ENCODE results near the gene EDDM3A.
"Not testable (repeated sequence)": the region's sequence is repeated elsewhere in the genome, so short reads cannot be mapped to it uniquely, and the experiment has no call there.

The EDDM3A gene, protein sequence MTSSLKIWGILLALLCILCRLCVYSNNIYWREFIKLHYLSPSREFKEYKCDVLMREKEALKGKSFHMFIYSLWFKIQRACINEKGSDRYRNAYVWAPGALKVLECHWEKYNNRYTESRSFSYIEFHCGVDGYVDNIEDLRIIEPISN

DNA sequence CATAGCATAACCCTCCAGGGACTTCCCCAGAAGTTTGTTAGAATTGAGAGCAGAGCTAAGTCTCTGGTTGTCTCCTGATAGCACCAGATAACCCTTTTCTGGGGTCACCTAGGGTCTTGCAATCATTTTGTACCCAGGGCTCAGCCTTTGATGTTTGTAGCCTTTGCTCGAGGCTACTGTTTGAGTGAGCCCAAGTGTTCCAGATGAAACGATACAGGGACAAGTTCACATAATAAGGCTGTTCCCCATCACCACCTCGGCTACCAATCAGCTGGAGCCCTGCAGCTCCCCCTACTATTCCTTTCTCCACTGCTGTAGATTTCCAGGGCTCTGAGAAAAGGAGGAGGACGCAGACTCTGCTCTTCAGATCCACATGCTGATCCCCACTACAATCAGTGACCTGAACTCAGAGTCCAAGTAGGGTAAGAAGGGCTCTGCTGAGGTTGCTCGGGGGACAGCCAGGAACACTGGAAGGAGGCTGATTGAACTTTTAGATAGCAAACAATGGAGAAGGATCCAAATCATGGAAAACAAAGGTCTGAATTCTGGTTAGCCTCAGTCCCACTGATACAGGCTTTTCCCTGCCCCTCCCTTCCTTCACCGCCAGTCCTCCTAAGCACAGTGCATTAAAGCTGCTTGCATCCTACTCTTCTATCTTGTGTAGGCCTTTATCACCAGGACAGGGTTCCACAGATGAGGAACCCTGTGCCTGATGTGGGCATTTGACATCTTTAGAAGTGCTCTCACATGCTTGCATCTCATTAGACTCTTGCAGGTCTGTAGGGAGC is at the start of gene EDDM3A:
EDDM3A (plus strand) TSS at position 317 of the 788 bp plus-strand sequence. CDS start 1,694 bp downstream, outside the sequence.
- DNase-seq = no peak

DNA sequence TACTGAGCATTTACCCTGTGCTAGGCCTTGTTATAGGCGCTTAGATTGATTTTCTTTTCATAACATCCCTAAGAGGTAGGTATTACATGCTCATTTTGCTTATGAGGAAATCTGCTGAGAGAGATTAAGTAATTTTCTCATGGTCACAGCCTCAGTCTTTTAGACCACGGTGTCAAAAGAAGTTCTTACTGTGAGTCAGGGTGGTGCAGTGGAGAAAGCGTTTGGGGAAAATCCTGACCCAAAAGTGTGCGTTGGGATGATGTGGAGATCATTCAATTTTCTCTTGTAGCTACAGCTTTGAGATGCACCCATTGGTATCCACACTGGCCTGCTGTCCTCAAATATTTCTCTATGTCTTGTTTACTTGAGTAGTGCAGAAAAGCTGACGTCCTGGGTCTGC is 48.9 kb upstream of the EDDM3A start:
- no peak for DNase-seq

DNA sequence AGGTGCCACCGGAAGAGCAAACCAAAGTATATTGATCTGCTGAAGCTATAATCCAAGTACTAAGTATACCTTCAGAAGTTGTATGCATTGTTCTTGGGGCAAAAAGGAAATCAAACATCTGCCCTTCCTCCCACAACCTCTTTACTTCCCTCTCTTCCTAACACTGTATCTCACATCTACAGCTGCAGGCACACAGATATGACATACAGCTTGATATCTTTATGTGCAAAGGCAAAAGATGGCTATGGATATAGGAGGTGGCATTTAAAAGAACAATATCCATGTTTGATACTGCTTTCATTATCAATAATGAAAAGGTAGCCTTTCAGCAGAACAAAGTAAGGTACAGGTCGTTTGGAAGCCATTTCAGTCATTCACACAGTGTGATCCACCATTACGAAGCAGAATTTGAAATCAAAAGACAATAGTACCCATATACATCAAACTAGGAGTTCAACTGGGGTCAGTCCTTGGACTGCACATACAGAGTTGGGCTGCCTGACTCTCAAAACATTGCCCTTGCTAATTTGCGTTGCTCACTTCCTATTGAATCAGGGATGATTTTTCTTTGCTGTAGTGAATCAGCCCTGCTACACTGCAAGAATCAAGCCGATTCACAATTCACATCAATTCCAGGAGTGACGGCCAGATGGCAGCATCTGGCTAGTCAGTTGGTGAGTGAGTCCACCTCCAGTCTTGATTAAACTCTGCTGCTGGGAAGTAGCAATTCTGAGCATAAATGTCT is 48.2 kb upstream of the EDDM3A start:
- DNase-seq = peak; percentile 34

DNA sequence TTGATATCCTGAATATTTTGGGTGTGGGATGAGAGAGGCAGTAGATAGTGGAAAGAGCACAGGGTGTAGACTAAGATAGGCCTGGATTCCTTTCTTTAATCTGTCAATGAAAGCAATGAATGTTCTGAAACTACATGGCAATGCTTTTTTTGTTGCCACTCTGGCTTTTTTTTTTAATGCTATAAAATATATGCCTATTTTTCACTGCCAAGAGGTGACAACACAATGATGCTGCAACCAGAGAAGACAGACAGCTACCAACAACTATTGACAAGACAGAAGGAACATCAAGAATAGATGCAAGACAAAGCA is 47.7 kb upstream of the EDDM3A start:
- no peak for DNase-seq

DNA sequence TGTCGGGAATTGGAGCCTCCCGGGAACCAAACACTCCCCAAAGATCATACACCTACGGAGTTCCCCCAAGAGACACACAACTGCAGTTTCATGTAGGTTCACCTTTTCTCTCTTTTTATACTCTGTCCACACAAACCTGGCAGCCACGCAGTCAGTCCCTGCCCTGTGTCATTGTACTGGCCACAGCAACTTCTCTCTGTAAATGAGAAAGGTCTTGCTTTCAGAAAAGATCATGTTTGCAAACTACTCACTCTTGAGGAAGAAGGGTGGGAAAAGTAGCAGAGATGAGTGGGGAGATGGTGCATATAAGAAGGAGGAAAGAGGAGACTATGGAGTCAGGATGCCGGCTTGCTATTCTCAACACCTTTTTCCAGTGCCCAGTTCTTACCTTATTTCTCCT is 46.8 kb upstream of the EDDM3A start:
- DNase-seq = no peak

DNA sequence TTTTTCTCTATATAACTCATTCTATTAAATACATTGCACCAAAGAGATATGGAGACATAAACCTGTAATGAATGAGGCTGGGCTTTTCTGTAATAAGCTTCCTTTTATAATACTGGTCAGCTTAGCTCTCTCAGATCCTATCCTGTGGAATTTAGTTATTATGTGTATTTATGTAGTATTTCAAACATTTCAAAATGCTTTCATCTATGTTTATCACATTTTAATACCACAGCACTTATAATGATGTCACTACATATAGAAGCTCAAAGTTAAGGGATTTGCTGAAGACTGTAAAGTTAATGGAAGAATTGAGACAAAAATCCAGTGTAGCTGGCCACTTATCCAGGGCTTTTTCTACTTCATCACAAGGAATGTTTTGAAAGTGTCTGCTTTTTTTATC is 45.8 kb upstream of the EDDM3A start:
- no peak for DNase-seq

DNA sequence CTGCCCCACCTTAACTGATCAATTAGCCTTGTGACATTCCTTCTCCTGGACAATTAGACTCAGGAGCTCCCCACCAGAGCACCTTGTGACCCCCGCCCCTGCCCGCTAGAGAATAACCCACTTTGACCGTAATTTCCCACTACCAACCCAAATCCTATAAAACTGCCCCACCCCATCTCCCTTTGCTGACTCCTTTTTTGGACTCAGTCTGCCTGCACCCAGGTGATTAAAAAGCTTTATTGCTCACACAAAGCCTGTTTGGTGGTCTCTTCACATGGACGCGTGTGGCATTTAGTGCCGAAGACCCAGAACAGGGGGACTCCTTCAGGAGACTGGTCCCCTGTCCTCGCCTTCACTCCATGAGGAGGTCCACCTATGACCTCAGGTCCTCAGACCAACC is 44.7 kb upstream of the EDDM3A start:
- DNase-seq = not testable (repeated sequence)

DNA sequence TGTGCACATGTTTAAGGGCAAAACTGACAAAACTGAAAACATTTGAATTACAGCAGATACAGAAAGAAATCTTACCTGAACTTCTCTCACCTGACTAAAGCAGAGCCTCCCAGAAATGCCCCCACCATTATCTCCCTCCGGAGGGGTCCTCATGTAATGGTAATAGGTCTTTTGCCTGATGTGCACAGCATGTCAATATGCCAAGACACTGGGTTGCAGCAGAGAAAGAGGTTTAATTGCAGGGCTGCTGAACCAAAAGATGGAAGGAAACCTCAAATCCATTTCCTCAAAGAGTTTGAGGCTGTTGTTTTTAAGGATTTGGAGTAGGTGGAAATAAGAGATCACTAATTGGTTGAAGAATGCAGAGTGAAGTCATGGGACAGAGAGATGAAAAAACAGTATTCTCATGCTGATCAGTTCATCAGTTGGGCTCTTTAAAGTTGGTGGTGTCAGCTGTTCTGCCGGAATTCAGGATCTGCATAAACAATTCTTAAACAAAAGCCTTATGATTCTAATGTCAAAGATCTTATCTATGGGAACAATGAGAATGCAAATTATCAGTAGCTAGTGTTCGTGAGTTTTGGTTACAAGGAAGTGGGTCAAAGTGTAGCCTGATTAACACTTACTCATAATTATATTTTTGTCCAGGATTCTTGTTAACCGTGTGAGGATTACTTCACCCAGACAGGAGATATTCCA is 38.9 kb upstream of the EDDM3A start:
- DNase-seq = no peak

DNA sequence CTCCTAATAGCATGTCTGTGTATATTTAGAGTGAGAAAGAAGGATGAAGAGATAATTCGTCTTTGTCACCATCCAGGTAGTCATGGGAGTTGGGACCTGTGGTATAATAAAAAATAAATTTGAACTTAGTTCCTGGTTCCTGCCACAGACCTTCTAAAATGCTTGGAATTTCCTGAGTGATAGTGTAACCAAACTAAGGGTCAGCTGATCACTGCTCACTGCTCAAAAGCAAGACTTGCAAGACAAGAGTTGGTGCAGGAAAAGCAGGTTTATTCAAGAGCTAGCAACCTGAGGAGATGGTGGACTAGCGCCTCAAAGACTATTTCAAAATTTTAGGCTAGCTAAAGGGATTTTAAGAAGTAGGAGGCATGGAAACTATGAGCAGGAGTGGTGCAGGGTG is 38.1 kb upstream of the EDDM3A start:
- no peak for DNase-seq

DNA sequence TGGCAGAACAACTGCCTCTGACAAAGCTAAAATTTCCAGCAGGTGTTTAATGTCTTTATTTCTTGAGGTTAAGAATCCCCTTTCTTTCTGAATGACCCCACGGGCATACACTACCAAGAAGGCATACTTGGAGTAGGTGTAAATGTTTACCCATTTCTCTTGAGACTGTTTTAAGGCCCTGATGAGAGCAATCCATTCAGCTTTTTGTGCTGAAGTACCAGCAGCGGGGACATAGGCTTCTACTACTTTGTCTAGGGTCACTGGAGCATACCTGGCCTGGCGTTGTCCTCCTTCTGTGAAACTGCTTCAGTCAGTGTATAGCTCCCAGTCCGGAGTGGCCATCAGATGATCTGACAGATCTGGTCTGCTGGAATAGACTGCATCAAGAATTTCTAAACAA is 34.4 kb upstream of the EDDM3A start:
- DNase-seq = no peak

DNA sequence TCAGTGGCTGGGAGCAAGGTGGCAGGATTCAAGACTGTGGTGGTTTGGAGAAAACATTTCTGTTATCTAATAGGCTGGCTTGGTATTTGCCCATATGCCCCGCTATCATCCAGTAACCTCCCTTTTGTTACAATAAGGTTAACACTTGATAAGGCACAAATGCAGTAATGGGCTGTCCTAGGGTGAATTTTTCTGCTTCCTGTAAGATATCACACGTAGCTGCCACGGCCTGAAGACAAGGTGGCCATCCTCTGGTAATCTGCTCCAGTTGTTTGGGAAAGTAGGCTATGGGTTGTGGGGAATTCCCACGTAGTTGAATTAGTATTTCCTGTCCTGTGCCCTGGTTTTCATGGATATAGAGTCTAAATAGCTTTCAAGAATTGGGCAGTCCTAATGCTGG is 34.0 kb upstream of the EDDM3A start:
- DNase-seq = no peak

DNA sequence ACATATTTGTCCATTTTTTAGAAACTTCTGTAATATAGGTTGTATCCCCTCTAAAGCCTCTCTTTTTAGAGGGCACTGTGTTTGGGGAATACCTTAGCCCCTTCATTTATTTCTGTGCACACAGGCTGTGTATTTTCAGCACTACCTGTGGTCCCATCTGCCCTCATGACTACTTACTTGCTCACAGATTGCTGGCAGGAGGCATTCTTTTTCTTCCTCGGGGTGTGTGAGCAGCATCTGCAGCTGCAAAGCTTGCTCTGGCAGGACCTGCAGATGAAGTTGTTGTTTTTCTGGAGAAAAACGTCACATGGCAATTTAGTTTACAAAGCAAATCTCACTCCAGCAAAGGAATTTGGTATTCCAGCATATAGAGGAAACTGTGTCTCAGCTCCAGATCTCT is 32.8 kb upstream of the EDDM3A start:
- no peak for DNase-seq

DNA sequence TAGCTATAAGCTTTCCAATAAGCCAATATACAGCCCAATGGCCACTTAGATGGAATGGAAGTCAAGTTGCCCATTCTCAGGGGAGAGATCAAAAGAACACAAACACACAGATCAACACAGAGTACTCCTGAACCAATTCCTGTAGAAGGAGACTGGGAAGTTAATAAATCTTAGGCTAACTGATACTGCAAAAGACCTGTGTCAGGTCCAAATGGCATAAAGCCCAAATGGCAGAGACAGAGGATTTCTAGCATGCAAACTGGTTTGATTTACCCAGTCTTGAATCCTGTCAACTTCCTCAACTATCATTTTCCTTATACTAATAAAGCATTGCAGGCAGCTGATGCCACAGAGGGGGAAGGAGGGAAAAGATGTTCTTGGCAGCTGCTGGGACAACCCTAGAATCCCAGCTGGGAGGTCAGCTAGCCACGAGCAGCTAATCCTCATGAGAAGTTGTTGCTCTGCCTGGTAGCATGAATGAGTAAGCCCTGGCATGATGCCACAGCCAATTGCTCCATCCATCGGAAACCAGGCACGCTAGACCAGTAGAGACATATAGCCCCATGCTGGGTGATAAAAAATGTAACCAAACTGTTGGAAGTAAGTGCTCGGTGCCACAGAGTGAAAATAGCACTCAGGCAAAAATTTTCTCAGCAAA is 31.0 kb upstream of the EDDM3A start:
- DNase-seq = no peak

DNA sequence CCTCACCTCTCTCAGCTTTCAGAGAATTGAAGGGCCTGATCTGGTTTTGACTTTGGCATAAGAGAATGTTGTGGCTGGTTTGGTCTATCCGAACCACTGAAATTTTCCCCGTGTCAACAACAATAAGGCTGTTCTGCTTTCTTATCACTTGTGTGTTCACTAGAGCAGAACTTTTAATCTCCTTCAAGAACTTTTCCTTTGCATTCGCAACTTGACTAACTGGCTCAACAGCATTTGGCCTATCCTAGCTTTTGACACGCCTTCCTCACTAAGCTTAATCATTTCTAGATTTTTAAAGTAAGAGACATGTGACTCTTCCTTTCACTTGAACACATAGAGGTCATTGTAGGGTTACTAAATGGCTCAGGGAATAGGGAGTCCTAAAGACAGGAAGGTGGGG is 25.9 kb upstream of the EDDM3A start:
- DNase-seq = no peak

DNA sequence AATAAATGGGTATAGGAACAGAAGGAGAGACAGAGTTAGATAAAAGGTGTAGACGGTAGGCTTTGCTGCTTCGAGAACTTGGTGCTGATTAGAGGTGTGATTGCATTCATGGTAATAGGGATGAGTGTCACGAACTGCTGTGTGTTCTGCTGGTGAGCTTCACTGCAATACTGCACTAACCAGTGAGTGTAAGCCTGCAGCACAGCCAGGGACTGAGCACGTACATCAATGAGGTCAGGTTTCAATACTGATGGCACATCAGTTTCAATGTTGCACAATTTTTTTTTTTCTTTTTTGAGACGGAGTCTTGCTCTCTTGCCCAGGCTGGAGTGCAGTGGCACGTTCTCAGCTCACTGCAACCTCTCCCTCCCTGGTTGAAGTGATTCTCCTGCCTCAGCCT is 24.9 kb upstream of the EDDM3A start:
- no peak for DNase-seq

DNA sequence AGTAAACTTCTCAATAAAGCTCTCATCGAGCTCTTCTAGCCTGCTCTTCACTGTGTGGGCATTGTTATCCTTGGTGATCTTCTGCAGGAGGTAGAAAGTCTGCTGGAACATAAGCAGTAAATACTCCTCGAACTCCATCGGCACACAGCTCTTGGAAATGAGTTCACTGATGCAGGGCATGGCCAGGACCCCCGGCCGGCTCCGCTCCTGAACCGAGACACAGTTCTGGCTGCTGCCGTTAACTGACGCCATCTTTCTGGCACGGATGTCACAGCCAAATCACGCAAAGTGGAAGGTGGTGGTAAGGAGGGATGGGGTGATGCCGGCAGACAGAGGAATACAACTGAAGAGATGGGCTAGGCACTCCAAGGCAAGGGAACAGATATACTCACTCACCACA is 23.7 kb upstream of the EDDM3A start:
- DNase-seq = no peak

DNA sequence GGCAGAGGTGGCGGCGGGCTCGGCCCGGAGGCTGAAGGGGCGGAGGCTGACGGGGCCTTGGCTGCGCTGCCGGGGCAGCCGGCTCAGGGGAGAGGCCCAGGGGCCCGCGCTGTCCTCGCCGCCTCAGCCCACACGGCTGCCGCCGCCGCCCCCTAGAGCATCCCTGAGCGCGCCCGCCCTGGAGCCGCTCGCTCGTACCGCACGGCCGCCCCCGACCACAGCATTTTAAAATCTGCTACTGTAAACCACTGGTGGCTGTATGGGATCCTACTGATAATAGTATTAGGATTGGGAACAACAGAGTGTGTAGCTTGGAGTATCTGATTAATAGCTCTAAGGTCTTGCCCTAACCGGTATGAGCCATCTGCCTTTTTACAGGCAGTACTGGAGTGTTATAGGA is 22.2 kb upstream of the EDDM3A start:
- DNase-seq = no peak

DNA sequence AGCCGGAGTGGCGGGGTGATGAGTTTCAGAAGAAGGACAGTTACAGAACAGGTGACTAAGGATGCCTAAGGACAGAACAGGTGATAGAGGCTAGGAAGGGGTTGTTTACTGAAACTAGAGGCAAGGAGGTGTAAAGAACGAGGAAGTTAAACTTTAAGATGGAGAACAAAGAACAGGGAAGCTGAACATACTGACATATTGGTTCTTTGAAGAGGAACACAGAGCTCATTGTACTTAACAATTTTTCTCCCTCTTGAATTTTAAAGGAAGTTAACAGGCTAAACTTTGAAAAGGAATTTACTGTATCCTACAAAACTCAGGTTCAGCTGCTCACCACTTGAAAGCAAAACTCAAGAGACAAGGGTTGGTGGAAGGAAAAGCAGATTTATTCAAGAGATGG is 19.6 kb upstream of the EDDM3A start:
- not testable (repeated sequence) for DNase-seq

DNA sequence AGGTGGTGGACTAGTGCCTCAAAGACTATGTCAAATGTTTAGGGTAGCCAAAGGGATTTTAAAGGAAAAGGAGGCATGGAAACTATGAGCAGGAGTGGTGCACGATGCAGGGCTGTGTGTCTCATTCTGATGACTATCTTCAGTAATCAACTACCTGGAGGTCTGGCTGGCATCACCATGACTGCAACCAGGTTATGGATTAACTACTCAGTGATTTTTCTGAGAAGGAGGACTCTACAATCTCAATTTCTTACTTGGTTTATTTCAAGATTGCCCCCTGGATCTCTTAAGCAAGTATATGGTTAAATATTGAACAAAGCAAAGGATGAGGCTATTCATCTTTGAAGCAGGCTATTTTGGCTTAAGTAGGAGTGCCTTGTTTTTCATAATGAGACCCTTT is 19.2 kb upstream of the EDDM3A start:
- DNase-seq = no peak

DNA sequence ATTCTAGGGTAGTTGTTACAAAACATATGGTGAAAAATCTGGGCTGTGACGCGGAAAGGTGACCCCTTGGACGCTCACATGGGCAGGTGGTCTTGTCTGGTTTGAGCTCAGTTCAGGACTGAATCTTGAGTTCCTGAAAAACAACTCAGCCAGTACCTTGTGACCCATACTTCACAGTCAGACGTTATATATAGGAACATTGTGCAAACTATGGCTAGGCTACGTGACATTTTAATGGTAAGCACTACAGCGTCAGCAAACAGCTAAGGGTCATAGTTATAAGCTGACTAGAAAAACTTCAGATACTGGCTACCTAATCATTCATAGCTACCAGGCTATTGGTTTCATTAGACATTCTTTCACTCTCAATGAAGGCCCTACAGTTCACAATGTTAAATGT is 14.8 kb upstream of the EDDM3A start:
- DNase-seq = no peak

DNA sequence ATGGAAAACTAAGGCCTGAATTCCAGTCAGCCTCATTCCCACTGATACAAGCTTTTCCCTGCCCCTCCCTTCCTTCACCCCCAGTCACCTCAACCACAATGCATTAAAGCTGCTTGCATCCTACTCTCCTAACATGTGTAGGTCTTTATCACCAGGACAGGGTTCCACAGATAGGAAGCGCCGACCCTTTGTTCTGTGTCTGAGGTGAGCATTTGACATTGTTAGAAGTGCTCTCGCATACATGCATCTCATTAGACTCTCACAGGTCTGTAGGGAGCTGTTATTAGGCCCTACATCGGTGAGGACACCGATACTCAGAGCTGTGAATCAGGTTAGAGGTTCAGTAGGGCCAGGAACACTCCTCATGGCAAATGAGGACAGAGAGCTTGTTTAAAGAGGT is 13.2 kb upstream of the EDDM3A start:
- DNase-seq = no peak

DNA sequence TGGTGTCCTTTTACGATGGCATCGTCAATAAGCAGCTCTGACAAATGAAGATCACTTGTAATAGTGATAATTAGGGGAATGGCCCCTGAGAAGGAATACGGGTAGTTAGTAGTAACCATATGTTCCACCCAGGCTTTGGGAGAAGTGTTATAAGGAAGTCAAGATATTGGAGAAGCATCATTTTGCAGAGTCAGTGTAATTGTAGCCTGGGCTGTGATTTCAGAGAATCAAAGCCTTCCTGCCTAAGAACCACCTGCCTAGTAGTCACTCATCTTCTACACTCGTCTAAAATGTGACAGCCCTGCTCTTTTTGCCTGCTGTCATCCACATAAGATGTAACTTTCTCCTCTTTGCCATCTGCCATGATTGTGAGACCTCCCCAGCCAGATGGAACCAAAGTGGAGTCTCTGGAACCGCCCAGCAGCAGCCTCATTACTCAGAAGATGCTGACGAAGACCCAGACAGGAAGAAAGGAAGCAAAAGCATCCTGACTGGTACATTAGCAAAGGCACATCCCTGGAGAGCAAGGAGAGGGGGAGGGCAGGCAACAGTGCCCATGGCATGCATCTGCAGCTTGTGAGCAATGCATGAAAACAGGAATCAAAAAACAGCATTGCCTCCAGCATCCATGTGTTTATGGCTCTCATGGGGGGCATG is 12.6 kb upstream of the EDDM3A start:
- DNase-seq = no peak
